Breast epithelium (tissue), 4 donors: ENCODE data around the gene HMGB4. TPM values are rescaled to one million over a fixed set of nuclear protein-coding genes. Genes with fewer than 3 reads are reported as not detected.

Source experiments
- DNase-seq, 2 donors: peaks; one replicate each; pipeline ENCODE4 v3.0.0-alpha.2; 2019; ENCODE audit warnings: low spot score in 2 of 2
- H3K27ac ChIP-seq, 2 donors: fragments of 200-600 bp; sonication (generic) in 1 of 2; one replicate each; pipeline ENCODE4 v1.5.1; 2016 to 2019; ENCODE audit warnings: mild to moderate bottlenecking in 1 of 2
- H3K27me3 ChIP-seq, 2 donors: fragments of 200-600 bp; sonication (generic) in 1 of 2; one replicate each; pipeline versions ENCODE4 v1.5.1 to v1.6.0; 2017 to 2019; ENCODE audit warnings: control low read depth in 1 of 2, mild to moderate bottlenecking in 1 of 2
- H3K36me3 ChIP-seq: fragments of 200-600 bp; one replicate; pipeline ENCODE4 v1.5.1; 2019
- H3K4me1 ChIP-seq, 2 donors: fragments of 200-600 bp; sonication (generic); one replicate each; pipeline ENCODE4 v1.5.1; 2016 to 2019; ENCODE audit warnings: control low read depth in 1 of 2
- H3K4me3 ChIP-seq, 3 donors: fragments of 200-600 bp; sonication (generic); 1 replicate in 2 of 3; 2 replicates in 1 of 3; pipeline ENCODE4 v1.5.1; 2016 to 2019; ENCODE audit warnings: mild to moderate bottlenecking in 3 of 3, moderate library complexity in 2 of 3
- H3K9me3 ChIP-seq, 2 donors: fragments of 200-600 bp; sonication (generic) in 1 of 2; one replicate each; pipeline ENCODE4 v1.5.1; 2016 to 2019; ENCODE audit warnings: control low read depth in 1 of 2
- POLR2A ChIP-seq: fragments of 450-650 bp; IDR thresholded peaks from one replicate; pipeline ENCODE4 v1.6.1; 2016; ENCODE audit warnings: antibody characterized with exemption, mild to moderate bottlenecking, moderate library complexity
- POLR2AphosphoS5 ChIP-seq, 3 donors: sonication (generic); formaldehyde crosslinking; IDR thresholded peaks; one replicate each; pipeline ENCODE4 v1.6.1; 2017; ENCODE audit warnings: antibody characterized with exemption in 3 of 3
- intact Hi-C: fragments of 100-400 bp; cut with DNase I; formaldehyde crosslinking; loops from one replicate; pipeline ENCODE4 v1.15.1; 2023; ENCODE audit warnings: low total_unique reads
- total RNA-seq, 3 donors: library from RNA; depleted of rRNA; stranded (reverse); fragments of >200 nt; gene quantifications; one replicate each; pipeline ENCODE4 v1.1.0, GENCODE V29; 2016
- TF ChIP-seq, protein P1 (sequence below), 3 donors: fragments of 450-650 bp; IDR thresholded peaks; one replicate each; pipeline ENCODE4 v1.5.1; 2016 to 2017; ENCODE audit warnings: antibody characterized with exemption in 3 of 3, mild to moderate bottlenecking in 3 of 3, moderate library complexity in 3 of 3

The HMGB4 gene, protein sequence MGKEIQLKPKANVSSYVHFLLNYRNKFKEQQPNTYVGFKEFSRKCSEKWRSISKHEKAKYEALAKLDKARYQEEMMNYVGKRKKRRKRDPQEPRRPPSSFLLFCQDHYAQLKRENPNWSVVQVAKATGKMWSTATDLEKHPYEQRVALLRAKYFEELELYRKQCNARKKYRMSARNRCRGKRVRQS
- total RNA-seq: not detected

DNA sequence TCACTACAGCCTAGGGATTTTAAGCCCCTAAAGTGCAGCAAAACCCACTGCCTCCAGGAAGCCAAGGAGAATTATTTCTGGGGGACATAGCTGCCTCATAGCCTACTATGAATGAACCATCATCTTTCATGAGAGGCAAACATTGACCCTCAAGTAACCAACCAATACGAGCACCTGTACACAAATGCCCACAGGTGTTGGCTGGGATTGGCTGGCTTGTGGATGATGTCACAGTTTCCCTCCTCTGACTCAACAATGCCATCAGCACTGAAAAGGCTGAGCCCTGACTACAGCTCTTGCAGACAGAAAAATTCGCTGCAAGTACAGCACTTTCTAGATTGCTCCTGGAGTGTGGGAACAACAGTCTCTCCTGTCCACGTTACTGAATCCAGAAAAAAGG lies at the start of gene HMGB4:
Gene HMGB4, plus strand, starts transcription at position 301 of the 400 bp plus-strand sequence. CDS start 113 bp downstream, outside the sequence.
- intact Hi-C loops: no loop called here
- Histone ChIP-seq H3K27ac (no peak within 1 kb of the TSS), H3K4me3 (no peak within 1 kb of the TSS), H3K27me3 (peaks cover 0 to 3% of the 10 kb centered on the region in 2 donors), H3K9me3 (no peaks in the 10 kb centered on the region), H3K4me1 (no peaks in the 10 kb centered on the region), H3K36me3 (no peaks in the 10 kb centered on the region)
- no peak for DNase-seq
- TF ChIP-seq, protein P1, sequence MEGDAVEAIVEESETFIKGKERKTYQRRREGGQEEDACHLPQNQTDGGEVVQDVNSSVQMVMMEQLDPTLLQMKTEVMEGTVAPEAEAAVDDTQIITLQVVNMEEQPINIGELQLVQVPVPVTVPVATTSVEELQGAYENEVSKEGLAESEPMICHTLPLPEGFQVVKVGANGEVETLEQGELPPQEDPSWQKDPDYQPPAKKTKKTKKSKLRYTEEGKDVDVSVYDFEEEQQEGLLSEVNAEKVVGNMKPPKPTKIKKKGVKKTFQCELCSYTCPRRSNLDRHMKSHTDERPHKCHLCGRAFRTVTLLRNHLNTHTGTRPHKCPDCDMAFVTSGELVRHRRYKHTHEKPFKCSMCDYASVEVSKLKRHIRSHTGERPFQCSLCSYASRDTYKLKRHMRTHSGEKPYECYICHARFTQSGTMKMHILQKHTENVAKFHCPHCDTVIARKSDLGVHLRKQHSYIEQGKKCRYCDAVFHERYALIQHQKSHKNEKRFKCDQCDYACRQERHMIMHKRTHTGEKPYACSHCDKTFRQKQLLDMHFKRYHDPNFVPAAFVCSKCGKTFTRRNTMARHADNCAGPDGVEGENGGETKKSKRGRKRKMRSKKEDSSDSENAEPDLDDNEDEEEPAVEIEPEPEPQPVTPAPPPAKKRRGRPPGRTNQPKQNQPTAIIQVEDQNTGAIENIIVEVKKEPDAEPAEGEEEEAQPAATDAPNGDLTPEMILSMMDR (IDR thresholded peaks at IDR 0.05): no peak
- TF ChIP-seq POLR2AphosphoS5 (IDR thresholded peaks at IDR 0.05) (no peak), POLR2A (no peak)

DNA sequence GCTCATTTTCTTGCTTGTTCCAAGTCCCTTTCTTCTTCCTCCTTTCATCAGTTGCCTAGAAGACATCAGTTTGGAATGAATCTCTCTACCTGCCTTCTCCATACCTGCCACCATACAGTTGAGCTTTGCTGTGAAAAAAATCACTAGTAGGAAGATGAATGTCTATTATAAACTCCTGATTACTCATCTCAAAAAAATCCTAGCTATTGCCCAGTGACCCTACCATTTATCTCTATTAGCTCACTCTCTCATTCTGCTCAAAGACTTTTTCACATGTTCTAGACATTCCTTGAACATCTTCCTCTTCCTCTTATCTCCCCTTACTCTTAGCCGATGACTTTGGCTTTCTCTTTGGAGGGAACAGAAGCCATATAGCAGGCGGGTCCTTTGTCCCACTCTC lies 49.7 kb upstream of the HMGB4 start:
- no peaks in the 10 kb centered on the region for H3K36me3 ChIP-seq
- intact Hi-C loops: no loop called here
- H3K4me1 ChIP-seq: no peaks in the 10 kb centered on the region
- TF ChIP-seq, protein P1 (IDR thresholded peaks at IDR 0.05): no peak
- TF ChIP-seq POLR2AphosphoS5 (IDR thresholded peaks at IDR 0.05) (no peak), POLR2A (no peak)
- no peaks in the 10 kb centered on the region for H3K27me3 ChIP-seq
- H3K27ac ChIP-seq: no peak overlapping the region
- no peaks in the 10 kb centered on the region for H3K9me3 ChIP-seq
- H3K4me3 ChIP-seq: no peak overlapping the region
- DNase-seq: no peak

DNA sequence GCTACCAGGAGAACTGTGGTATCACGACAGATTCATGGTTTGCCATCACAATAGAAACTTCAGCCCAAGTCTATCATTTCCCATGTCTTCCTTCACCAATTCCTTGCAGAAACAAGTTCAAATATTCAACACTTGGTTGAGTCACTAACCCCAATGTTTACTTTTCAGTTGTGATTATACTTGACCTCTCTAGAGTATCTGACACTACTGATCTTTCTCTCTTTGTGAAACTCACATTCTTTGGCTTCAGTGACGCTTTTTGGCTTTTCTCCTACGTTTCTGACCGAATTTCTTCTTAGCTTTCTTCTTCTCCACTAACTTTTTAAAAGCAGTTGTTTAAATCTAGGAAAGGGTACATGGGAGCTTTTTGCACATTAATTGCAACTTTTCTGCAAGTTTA lies 48.8 kb upstream of the HMGB4 start:
- intact Hi-C loops: no loop called here
- no peaks in the 10 kb centered on the region for H3K4me1 ChIP-seq
- no peak overlapping the region for H3K27ac ChIP-seq

GRCh38 chr1:33818071-33818470 lies 45.8 kb upstream of the HMGB4 start:
- no peaks in the 10 kb centered on the region for H3K9me3 ChIP-seq
- no peak for DNase-seq
- H3K36me3 ChIP-seq: no peaks in the 10 kb centered on the region
- H3K4me3 ChIP-seq: no peak overlapping the region
- H3K4me1 ChIP-seq: no peaks in the 10 kb centered on the region
- TF ChIP-seq, protein P1 (IDR thresholded peaks at IDR 0.05): no peak
- TF ChIP-seq POLR2A (no peak), POLR2AphosphoS5 (IDR thresholded peaks at IDR 0.05) (no peak)
- no peaks in the 10 kb centered on the region for H3K27me3 ChIP-seq
- intact Hi-C loops: no loop called here
- no peak overlapping the region for H3K27ac ChIP-seq

More for the DNA sequence above, 48.8 kb upstream of the HMGB4 start:
- DNase-seq: no peak
- Histone ChIP-seq H3K9me3 (no peaks in the 10 kb centered on the region), H3K36me3 (no peaks in the 10 kb centered on the region), H3K4me3 (no peak overlapping the region), H3K27me3 (no peaks in the 10 kb centered on the region)
- TF ChIP-seq POLR2A: no peak
- no peak for TF ChIP-seq POLR2AphosphoS5 (IDR thresholded peaks at IDR 0.05)
- TF ChIP-seq, protein P1 (IDR thresholded peaks at IDR 0.05): no peak

DNA sequence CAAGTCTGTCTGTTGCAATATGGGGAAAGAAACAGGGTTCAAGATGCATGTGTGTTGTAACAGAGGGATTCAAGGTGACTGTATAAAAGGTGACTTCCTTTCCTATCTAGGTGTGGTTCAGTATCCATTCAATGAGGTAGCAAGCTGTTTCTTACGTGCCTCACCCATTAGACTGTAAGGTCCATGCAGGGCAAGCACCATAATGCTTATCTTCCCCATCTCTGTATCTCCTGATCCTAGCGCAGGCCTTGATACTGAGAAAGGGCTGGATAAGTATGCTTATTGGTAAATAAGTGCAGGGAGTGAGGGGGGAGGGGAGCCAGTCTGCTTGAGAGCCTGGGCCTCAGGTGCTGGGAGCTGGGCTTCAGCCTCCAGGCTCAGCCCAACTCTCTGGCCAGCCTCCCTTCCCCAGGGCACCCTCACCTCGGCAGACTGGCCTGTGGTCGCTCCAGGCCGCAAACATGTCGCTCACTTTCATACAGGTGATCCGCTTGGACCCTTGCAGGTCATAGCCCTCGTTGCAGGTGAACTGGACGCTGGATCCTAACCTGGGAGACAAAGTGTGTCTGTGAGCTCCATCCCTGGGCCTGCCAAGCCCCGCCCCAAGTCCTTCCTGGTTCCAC lies 44.5 kb upstream of the HMGB4 start:
- intact Hi-C loops: no loop called here
- H3K36me3 ChIP-seq: no peaks in the 10 kb centered on the region
- H3K27ac ChIP-seq: no peak overlapping the region
- TF ChIP-seq POLR2AphosphoS5 (IDR thresholded peaks at IDR 0.05): no peak
- no peak for TF ChIP-seq POLR2A
- TF ChIP-seq, protein P1 (IDR thresholded peaks at IDR 0.05): no peak
- H3K9me3 ChIP-seq: no peaks in the 10 kb centered on the region
- no peaks in the 10 kb centered on the region for H3K27me3 ChIP-seq
- no peaks in the 10 kb centered on the region for H3K4me1 ChIP-seq
- no peak for DNase-seq
- no peak overlapping the region for H3K4me3 ChIP-seq
